ENCODE results near the gene FERMT3.

The FERMT3 gene

DNA sequence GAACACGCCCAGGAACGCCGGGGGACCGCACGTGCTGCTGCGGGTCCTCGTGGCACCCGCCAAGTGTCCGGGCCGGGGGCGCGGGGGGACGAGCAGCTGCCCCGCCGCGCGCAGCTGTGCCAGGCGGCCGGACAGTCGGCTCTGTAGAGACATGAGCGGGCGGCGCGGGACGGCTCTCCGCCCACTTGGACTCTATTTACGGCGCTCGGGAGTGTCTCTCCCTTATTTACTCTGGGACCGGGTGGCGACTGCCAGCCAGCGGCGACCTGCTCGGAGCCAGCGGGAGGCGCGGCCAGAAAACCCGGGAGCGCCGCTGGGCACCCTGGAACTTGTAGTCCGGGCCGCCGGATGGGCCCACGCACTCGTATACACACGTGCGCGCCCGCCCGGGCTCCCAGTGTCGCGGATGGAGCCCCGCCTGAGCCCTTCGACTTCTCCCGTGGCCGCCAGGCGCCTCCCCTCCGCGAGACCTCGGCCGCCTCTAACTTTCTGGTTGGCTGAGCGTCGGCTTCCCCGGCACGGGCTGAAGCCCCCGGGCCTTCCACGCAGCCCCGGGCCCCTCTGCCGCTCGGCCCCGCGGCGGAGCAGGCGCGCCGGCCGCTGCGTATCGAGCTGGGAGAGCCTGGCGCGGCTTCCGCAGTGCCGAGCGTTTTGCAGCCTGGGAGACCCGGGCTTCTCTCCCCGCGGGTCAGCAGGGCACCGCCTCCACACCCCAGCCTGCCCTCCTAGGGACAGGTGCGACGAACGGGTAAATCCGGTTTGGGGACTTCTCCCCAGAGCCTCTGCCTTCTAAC is 40.5 kb upstream of the FERMT3 start, which contains the start of gene MACROD1:
MACROD1 (minus strand) TSS at position 272 of the 794 bp plus-strand sequence; CDS start at position 153, 119 bp downstream.
- H3K4me3 ChIP-seq (ENCODE audit: low read depth, low read length), result peak within 1 kb of the TSS; percentile 68
- TF ChIP-seq, protein P1, sequence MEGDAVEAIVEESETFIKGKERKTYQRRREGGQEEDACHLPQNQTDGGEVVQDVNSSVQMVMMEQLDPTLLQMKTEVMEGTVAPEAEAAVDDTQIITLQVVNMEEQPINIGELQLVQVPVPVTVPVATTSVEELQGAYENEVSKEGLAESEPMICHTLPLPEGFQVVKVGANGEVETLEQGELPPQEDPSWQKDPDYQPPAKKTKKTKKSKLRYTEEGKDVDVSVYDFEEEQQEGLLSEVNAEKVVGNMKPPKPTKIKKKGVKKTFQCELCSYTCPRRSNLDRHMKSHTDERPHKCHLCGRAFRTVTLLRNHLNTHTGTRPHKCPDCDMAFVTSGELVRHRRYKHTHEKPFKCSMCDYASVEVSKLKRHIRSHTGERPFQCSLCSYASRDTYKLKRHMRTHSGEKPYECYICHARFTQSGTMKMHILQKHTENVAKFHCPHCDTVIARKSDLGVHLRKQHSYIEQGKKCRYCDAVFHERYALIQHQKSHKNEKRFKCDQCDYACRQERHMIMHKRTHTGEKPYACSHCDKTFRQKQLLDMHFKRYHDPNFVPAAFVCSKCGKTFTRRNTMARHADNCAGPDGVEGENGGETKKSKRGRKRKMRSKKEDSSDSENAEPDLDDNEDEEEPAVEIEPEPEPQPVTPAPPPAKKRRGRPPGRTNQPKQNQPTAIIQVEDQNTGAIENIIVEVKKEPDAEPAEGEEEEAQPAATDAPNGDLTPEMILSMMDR (IDR thresholded peaks at IDR 0.05; ENCODE audit: low read depth, low read length), result no peak

DNA sequence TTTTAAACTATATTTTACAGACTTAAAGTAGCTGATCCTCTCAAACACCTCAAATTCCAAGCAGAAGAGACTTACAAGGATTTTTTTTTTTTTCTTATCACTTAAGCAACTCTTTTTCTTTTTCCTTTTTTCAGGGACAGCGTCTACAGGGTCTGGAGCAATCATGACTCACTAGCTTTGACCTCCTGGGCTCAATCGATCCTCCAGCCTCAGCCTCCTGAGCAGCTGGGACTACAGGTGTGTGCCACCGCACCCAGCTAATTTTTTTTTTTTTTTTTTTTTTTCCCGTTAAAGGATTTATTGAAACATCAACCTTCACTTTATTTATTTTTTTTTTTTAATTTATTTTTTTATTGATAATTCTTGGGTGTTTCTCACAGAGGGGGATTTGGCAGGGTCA is 36.1 kb upstream of the FERMT3 start:
- TF ChIP-seq, protein P1 (IDR thresholded peaks at IDR 0.05; ENCODE audit: low read depth, low read length), result no peak
- H3K4me3 ChIP-seq (ENCODE audit: low read depth, low read length), result no peak overlapping the region

DNA sequence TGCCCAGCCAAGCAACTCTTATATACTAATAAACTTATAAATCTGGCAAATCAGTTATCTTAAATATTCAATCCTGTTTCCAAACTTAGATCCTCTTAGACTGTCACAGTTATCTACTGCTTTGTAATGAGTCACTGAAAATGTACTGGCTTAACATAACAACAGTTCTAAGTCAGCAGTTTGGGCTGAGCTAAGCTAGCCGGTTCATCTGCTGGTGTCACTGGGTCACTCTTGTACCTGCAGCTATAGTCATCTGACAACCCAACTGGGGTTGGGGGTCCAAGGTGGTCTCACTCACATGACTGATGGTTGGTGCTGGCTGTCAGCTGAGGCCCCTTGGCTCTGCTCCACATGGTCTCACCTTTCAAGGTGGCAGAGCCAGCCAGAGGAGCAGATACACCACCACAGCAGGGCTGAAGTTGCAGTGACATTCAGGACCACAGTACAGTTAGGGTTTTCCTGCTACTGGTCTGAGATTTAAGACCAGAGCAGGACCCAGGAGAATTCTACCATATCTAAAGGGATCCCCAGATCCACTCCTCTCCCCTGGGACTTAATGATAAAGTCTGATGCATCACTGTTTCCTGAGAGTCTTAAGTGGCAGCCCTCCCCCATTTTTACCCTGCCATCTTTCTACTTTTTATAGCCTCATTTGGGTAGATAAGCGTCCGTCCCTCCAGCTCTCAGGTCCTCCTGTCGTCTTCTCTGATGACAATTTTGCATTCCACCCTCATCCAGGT is 32.7 kb upstream of the FERMT3 start:
- TF ChIP-seq, protein P1 (IDR thresholded peaks at IDR 0.05; ENCODE audit: low read depth, low read length), result no peak
- no peak overlapping the region for H3K4me3 ChIP-seq (ENCODE audit: low read depth, low read length)

DNA sequence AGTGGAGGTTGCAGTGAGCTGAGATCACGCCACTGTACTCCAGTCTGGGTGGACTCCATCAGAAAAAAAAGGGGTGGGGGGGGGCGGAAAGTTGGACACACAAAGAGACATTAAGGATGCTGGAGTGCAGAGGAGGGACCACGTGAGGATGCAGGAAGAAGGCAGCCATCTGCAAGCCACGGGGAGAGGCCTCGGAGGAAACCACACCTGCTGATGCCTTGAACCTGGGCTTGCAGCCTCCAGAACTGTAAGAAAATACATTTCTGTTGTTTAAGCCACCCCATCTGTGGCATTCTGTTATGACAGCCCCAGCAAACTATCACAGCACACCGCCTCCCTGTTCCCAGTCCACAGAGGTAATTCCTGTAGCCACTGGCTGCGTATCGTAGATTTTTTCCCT is 29.8 kb upstream of the FERMT3 start:
- no peak overlapping the region for H3K4me3 ChIP-seq (ENCODE audit: low read depth, low read length)
- TF ChIP-seq, protein P1 (IDR thresholded peaks at IDR 0.05; ENCODE audit: low read depth, low read length), result no peak

DNA sequence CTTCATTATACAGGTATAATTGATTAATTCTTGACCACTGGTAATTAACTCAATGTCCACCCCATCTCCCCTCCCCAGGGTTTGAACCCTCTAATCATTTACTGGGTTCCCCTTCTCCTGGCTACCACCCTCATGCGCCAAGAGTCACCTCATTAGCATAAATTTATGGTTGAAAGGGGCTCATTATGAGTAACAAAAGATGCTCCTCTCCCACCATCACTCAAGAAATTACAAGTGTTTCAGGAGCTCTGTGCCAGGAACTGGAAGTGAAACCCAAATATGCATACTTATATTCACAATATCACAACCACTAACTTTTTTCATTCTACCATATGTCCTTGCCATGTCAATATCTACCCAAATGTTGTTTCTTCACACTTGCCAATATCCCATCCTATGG is 28.3 kb upstream of the FERMT3 start:
- TF ChIP-seq, protein P1 (IDR thresholded peaks at IDR 0.05; ENCODE audit: low read depth, low read length), result no peak
- no peak overlapping the region for H3K4me3 ChIP-seq (ENCODE audit: low read depth, low read length)

DNA sequence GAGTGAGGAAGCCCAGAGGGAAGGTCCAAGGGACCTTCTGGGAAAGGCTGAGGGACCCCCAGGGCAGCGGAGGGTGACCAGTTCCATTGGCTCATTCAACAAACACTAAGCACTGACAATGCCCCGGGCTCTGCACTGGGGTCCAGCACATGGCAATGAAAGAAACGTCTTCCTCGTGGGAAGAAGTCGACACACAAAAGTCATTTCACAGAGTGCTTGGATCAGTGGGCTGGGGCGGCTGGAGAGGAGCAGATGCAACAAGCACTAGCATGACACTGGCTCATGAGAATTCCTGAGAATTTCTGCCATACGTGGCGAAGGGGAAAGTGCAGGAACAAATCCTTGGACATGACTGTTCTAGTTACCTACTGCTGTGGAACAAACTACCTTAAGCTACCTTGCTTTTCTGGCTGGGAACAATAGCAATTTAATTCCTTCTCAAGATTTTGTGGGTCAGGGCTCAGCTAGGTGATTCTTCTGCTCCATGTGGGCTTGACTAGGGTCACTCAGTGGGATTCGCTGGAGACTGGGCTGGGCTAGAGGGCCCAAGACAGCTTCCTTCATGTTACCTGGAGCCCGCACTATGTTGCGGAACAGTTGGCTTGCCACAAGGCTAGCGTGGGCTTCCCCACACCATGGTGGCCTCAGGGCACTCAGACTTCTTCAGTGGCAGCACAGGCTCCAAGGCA is 27.4 kb upstream of the FERMT3 start:
- TF ChIP-seq, protein P1 (IDR thresholded peaks at IDR 0.05; ENCODE audit: low read depth, low read length), result no peak
- H3K4me3 ChIP-seq (ENCODE audit: low read depth, low read length), result no peak overlapping the region
